Epithelial cell of proximal tubule (primary cell): Measurements from ENCODE around the gene NRN1L. TPM values are rescaled to one million over a fixed set of nuclear protein-coding genes. Genes with fewer than 3 reads are reported as not detected.

Source experiments
- DNase-seq: peaks from one replicate; pipeline ENCODE4 v3.0.0-alpha.2; 2011; ENCODE audit warnings: low read depth
- H3K4me3 ChIP-seq: 2 replicates; pipeline ENCODE4 v1.5.1; 2011; ENCODE audit warnings: low read depth, mild to moderate bottlenecking, low read length
- total RNA-seq: library from RNA; depleted of rRNA; stranded (reverse); fragments of >200 nt; gene quantifications from 2 replicates; pipeline ENCODE4 v1.2.3, GENCODE V29; 2015
- TF ChIP-seq, protein P1 (sequence below): conservative IDR thresholded peaks from 2 replicates; pipeline ENCODE4 v1.5.1; 2012; ENCODE audit warnings: low read depth, mild to moderate bottlenecking, low read length

The NRN1L gene
- total RNA-seq, 1 donor from 2014 or later: 0.46 TPM

DNA sequence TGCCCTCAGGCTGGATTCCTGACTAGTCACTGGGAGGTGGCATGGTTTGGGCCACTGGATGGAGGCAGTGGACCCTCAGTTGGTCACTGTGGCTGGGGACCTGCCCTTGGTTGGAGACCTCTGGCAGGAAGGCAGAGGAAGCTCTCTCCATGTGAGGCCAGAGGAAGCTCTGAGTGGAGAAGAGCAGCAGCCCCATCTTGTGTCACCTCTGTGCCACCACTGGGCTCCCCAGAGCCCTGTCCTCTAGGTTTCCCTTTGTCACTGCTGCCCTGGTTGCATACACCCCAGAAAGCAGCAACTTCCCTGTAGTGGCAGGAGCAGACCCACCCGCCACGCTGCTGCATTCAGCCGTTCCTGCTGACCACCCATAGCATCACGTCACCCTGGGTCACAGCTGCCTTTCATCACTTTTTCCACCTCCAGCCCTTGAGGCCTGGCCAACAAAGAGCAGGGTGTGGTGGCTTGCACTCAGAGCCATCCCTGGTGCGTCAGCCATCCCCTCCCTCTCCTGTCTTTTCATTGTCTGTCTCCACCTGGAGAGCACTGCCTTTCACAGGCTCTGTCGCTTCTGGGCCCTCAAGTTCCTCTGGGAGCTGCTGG lies 35.0 kb downstream of the NRN1L start:
- H3K4me3 ChIP-seq: no peak overlapping the region
- TF ChIP-seq, protein P1, sequence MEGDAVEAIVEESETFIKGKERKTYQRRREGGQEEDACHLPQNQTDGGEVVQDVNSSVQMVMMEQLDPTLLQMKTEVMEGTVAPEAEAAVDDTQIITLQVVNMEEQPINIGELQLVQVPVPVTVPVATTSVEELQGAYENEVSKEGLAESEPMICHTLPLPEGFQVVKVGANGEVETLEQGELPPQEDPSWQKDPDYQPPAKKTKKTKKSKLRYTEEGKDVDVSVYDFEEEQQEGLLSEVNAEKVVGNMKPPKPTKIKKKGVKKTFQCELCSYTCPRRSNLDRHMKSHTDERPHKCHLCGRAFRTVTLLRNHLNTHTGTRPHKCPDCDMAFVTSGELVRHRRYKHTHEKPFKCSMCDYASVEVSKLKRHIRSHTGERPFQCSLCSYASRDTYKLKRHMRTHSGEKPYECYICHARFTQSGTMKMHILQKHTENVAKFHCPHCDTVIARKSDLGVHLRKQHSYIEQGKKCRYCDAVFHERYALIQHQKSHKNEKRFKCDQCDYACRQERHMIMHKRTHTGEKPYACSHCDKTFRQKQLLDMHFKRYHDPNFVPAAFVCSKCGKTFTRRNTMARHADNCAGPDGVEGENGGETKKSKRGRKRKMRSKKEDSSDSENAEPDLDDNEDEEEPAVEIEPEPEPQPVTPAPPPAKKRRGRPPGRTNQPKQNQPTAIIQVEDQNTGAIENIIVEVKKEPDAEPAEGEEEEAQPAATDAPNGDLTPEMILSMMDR: no peak
- no peak for DNase-seq

DNA sequence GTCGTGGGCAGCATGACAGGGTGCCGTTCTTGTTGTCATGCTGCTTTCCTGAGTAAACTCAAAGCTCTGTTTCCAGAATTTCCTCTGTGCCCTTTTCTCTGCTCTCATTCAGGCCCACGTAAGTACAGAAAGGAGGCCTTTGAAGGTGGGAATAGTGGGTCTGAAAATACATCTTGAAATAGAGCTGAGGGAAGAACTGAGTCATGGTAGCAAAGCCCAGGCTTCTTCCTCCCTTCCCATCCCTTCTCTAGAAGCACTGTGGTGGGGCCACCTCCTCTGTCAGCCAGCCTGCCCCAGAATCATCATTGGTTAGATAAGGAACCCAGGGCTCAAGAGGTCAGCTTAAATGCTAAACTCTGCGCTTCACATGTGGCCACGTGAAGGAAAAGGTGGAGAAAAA lies 37.5 kb downstream of the NRN1L start:
- H3K4me3 ChIP-seq: no peak overlapping the region
- DNase-seq: no peak
- TF ChIP-seq, protein P1: no peak

DNA sequence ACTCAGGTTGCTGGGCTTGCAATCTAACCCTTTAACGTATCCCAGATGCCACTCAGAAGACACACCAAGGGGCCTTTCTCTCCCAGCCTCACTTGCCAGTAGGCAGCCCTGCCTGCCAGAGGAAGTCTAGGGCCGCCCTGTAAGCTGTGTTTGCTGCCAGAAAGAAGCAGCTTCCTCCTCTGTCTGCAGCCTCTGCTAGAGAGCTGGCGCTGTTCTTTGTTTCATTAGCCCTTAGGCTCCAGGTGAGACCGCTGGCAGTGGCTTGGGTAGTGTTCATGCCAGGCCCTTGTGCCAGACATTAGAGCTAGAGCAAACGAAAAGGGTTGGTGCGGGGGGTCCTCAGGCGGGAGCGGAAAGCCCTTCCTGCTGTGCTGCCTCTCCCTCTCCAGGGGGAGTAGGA lies 38.1 kb downstream of the NRN1L start:
- no peak for DNase-seq
- H3K4me3 ChIP-seq: no peak overlapping the region
- TF ChIP-seq, protein P1: no peak

DNA sequence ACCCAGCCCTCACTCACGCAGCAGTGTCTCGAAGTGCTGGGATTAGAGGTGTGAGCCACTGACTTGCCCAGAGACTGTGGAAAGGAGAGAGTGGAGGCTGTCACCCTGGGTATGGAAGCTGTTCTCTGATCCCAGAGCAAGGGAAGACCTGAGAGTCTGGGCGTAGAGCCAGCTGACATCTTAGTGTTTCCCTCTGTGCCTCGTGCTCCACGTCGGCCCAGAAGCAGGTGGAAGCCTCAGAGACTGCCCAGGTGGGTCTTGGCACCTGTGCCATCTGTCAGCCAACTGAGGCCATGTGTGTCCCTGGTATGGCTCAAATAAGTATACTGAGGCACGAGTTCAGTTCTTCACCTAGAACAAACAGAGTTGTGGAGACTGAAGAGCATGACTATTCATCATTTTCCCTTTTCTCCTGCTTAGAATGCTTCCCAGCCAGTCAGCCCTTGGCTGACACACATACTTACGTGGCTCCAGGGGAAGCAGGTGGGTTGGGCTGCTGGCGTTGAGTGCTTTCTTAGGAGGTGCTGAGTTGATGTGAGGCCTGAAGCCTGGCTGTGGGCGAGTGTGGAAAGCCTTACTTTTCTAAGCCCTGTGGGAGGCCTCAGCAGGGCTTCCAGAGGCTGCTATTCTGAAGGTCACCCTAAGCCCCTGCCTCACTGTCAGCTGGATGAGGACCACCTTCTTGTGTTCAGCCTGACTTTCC lies 38.9 kb downstream of the NRN1L start:
- no peak for DNase-seq
- no peak overlapping the region for H3K4me3 ChIP-seq
- TF ChIP-seq, protein P1: no peak

DNA sequence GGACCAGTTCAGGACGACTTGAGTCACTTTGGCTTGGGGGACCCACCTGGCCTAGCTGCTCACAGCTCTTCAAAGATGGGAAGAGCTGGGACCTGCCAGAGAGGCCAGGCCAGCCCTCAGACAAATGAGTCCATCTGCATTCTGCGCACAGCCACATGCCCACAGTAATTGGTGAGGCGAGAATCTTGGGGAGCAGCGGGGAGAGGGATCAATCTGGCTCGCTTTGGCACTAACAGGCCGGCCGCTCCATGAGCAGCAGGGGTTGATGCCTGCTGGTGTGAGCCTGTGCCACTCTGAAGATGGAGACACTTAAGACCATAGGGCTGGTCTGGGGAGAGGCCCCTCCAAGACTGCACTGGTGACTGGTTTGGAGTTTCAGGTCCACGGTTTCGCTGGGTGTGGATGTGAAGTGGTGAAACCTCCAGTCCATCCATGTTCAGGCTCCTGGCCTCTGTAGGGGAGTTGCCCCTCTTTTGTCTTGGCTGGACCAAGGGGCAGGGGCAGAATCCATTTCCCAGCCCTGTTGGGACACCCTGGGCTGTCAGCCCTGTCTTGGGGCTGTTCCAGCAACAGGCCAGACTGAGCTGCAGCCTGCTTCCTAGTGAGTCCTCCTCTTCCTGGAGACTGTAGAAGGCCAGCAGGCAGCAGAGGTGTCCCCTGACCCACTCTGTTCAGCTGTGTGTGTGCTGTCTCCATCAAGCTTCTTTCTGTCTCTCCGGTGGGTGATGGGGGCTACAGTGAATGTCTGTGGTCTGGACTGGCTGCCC lies 39.6 kb downstream of the NRN1L start:
- TF ChIP-seq, protein P1: no peak
- no peak overlapping the region for H3K4me3 ChIP-seq
- DNase-seq: no peak

DNA sequence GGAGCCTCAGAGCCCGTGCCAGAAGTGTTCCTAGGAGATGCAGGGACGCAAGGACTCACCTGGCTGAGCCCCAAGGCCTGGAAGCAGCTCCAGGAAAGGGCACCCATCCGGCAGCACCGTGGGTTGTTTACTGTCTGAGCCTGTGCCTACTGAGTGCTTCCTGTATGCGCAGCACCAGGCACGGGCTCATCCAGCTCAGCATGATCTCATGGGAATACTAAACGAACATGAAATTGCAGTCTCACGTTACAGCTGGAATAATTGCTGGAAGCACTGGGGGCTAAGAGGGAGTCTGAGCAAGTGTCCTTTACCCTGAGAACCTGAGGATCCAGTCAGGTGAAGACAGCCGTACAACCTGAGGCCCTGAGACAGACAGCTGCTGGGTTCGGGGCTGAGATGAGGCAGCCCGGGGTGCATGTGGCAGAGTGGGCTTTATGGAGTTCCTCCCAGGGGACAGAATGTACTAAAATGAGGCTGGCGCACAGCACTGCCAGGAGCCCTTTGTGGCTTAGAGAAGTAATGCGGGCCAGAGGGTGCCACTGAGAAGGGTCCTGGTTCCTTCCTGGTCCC lies 41.6 kb downstream of the NRN1L start:
- no peak for DNase-seq
- TF ChIP-seq, protein P1: peak; percentile 7
- H3K4me3 ChIP-seq: no peak overlapping the region
